ENCODE results near the gene DNAI4. TPM values are rescaled to one million over a fixed set of nuclear protein-coding genes. Genes with fewer than 3 reads are reported as not detected.
"Not testable (repeated sequence)": the region's sequence is repeated elsewhere in the genome, so short reads cannot be mapped to it uniquely, and the experiment has no call there.

DNAI4 gene
- total RNA-seq: 1 to 10 TPM; 4.9 to 6.2 (median 5.5) TPM

GRCh38 chr1:66924756-66925557, at the start of gene DNAI4, which contains the start of gene MIER1:
Gene DNAI4, minus strand, starts transcription at chr1:66924856. Its CDS starts 25 bp downstream, at chr1:66924831.
Gene MIER1, plus strand, starts transcription at chr1:66924990. Its CDS starts 39 bp downstream, at chr1:66925029.
- Histone ChIP-seq H3K4me3 (peak within 1 kb of the TSS; percentile 82 to 86 (median 82)), H3K36me3 (peaks cover 0 to 7% (median 2%) of the 10 kb centered on the region in 4 donors), H3K27me3 (no peaks in the 10 kb centered on the region), H3K4me1 (peaks cover 24 to 49% (median 39%) of the 10 kb centered on the region in 4 donors), H3K27ac (replicated peaks in 1 of 4) (peak within 1 kb of the TSS; percentile 91 to 95 (median 92)), H3K9me3 (no peaks in the 10 kb centered on the region)
- intact Hi-C loops (cut with DNase I): no loop called here
- WGBS: under 1% methylated on average over 57 of the region's 64 CpGs
- TF ChIP-seq CTCF (IDR thresholded peaks at IDR 0.05) (peak in 1 of 3 experiments; percentile 42), EP300 (IDR thresholded peaks at IDR 0.05) (no peak), POLR2A (IDR thresholded peaks at IDR 0.05; ENCODE audit: low read depth) (peak; percentile 24), POLR2AphosphoS5 (IDR thresholded peaks at IDR 0.05) (peak; percentile 88 to 91)
- DNase-seq (ENCODE audit: extremely low spot score): peak; percentile 99

- Histone ChIP-seq H3K4me1 (peaks cover 0 to 11% (median 5%) of the 10 kb centered on the region in 4 donors), H3K9me3 (no peaks in the 10 kb centered on the region), H3K27ac (replicated peaks in 1 of 4) (no peak overlapping the region), H3K4me3 (no peak overlapping the region), H3K36me3 (peaks cover 26 to 92% (median 60%) of the 10 kb centered on the region in 4 donors), H3K27me3 (no peaks in the 10 kb centered on the region)
- 62% methylated on average over 3 of the region's 3 CpGs for WGBS
- TF ChIP-seq CTCF (IDR thresholded peaks at IDR 0.05): no peak
- no peak for TF ChIP-seq POLR2A (IDR thresholded peaks at IDR 0.05; ENCODE audit: low read depth)
- TF ChIP-seq POLR2AphosphoS5 (IDR thresholded peaks at IDR 0.05): no peak
- no peak for TF ChIP-seq EP300 (IDR thresholded peaks at IDR 0.05)
- no peak for DNase-seq (ENCODE audit: extremely low spot score)
- intact Hi-C loops (cut with DNase I): no loop called here
These were observed 43.9 kb upstream of the DNAI4 start for GRCh38 chr1:66968574-66968973.

GRCh38 chr1:66966188-66966873, 41.7 kb upstream of the DNAI4 start:
- H3K4me1 ChIP-seq: peaks cover 0 to 11% (median 5%) of the 10 kb centered on the region in 4 donors
- WGBS: 95% methylated on average over 4 of the region's 7 CpGs
- H3K4me3 ChIP-seq; intact Hi-C loops (cut with DNase I); H3K27me3 ChIP-seq; H3K9me3 ChIP-seq; DNase-seq (ENCODE audit: extremely low spot score); H3K27ac ChIP-seq (replicated peaks in 1 of 4): not testable (repeated sequence)
- H3K36me3 ChIP-seq: peaks cover 29 to 94% (median 66%) of the 10 kb centered on the region in 4 donors

GRCh38 chr1:66957938-66958337, 33.3 kb upstream of the DNAI4 start:
- intact Hi-C loops (cut with DNase I): no loop called here
- 98% methylated on average over 3 of the region's 3 CpGs for WGBS
- Histone ChIP-seq H3K4me3 (no peak overlapping the region), H3K4me1 (peaks cover 0 to 4% (median 0%) of the 10 kb centered on the region in 4 donors), H3K36me3 (peaks cover 10 to 77% (median 51%) of the 10 kb centered on the region in 4 donors), H3K27me3 (no peaks in the 10 kb centered on the region), H3K27ac (replicated peaks in 1 of 4) (no peak overlapping the region), H3K9me3 (no peaks in the 10 kb centered on the region)
- TF ChIP-seq POLR2A (IDR thresholded peaks at IDR 0.05; ENCODE audit: low read depth) (no peak), CTCF (IDR thresholded peaks at IDR 0.05) (no peak), POLR2AphosphoS5 (IDR thresholded peaks at IDR 0.05) (no peak), EP300 (IDR thresholded peaks at IDR 0.05) (no peak)
- DNase-seq (ENCODE audit: extremely low spot score): no peak

- intact Hi-C loops (cut with DNase I): no loop called here
- no peak overlapping the region for H3K4me3 ChIP-seq
- TF ChIP-seq POLR2A (IDR thresholded peaks at IDR 0.05; ENCODE audit: low read depth) (no peak), EP300 (IDR thresholded peaks at IDR 0.05) (no peak), CTCF (IDR thresholded peaks at IDR 0.05) (no peak), POLR2AphosphoS5 (IDR thresholded peaks at IDR 0.05) (no peak)
- peaks cover 0 to 8% (median 2%) of the 10 kb centered on the region in 4 donors for H3K4me1 ChIP-seq
- peaks cover 14 to 74% (median 51%) of the 10 kb centered on the region in 4 donors for H3K36me3 ChIP-seq
- no peaks in the 10 kb centered on the region for H3K9me3 ChIP-seq
- no peaks in the 10 kb centered on the region for H3K27me3 ChIP-seq
- no peak overlapping the region for H3K27ac ChIP-seq (replicated peaks in 1 of 4)
- DNase-seq (ENCODE audit: extremely low spot score): no peak
- 85% methylated on average over 4 of the region's 4 CpGs for WGBS
These were observed 29.6 kb upstream of the DNAI4 start for GRCh38 chr1:66954208-66954607.
